Activated CD8-positive, alpha-beta T cell treated with anti-CD3 and anti-CD28 coated beads for 36 hours (primary cell): ENCODE results near the gene VANGL2. TPM values are rescaled to one million over a fixed set of nuclear protein-coding genes. Genes with fewer than 3 reads are reported as not detected.

Experiments used
- ATAC-seq: fragments of 200-7000 bp; cut with Tn5 transposase; one replicate; pipeline ENCODE4 v1.10.0; 2021; ENCODE audit warnings: mild to moderate bottlenecking, moderate library complexity
- CTCF ChIA-PET: fragments of 350-600 bp; sonication (Branson Sonifier 250); formaldehyde crosslinking; loops from one replicate; lab custom pipeline; 2021; ENCODE audit warnings: antibody characterized with exemption; lab: Charles Lee
- POLR2A ChIA-PET: fragments of 350-600 bp; sonication (Branson Sonifier 250); formaldehyde crosslinking; loops from one replicate; lab custom pipeline; 2021; ENCODE audit warnings: antibody characterized with exemption; lab: Charles Lee
- DNase-seq: peaks from one replicate; pipeline ENCODE4 v3.0.0-alpha.2; 2020
- H3K27ac Mint-ChIP-seq: one replicate; pipeline ENCODE4 v1.8.0; 2021; ENCODE audit warnings: mild to moderate bottlenecking, mixed read lengths
- H3K27me3 Mint-ChIP-seq: one replicate; pipeline ENCODE4 v1.8.0; 2021; ENCODE audit warnings: mixed read lengths
- H3K36me3 Mint-ChIP-seq: one replicate; pipeline ENCODE4 v1.8.0; 2021; ENCODE audit warnings: low read depth, mixed read lengths
- H3K4me1 Mint-ChIP-seq: one replicate; pipeline ENCODE4 v1.8.0; 2021; ENCODE audit warnings: low read depth, mixed read lengths
- H3K4me3 Mint-ChIP-seq: one replicate; pipeline ENCODE4 v1.8.0; 2021; ENCODE audit warnings: mild to moderate bottlenecking, moderate library complexity, mixed read lengths
- H3K9me3 Mint-ChIP-seq: one replicate; pipeline ENCODE4 v1.8.0; 2021; ENCODE audit warnings: mixed read lengths
- CTCF ChIP-seq: fragments of 200-600 bp; IDR thresholded peaks from one replicate; pipeline ENCODE4 v1.8.0; 2022; ENCODE audit warnings: antibody characterized with exemption, mild to moderate bottlenecking
- intact Hi-C: fragments of 100-400 bp; cut with micrococcal nuclease; formaldehyde crosslinking; loops from one replicate; pipeline ENCODE4 v1.10.0; 2022
- total RNA-seq, 2 experiments: library from RNA; stranded (reverse); gene quantifications; one replicate each; pipeline ENCODE4 v1.2.3, GENCODE V29; 2021

The VANGL2 gene
- total RNA-seq, 2 experiments from 2014 or later = 0.16 to 0.40 TPM

- no peak for ATAC-seq
- no peaks in the 10 kb centered on the region for H3K4me1 Mint-ChIP-seq
- DNase-seq = no peak
- H3K4me3 Mint-ChIP-seq = no peak overlapping the region
- no peak for TF ChIP-seq CTCF
- intact Hi-C loops = no loop called here
- ChIA-PET CTCF (interaction anchor here (0.7 to 8.6 kb wide), 5 partner anchors 9 to 282 kb away, joined by 3 to 41 read pairs (median 6); no protein-coding TSS in a partner anchor), POLR2A (interaction anchor here (1.0 to 1.2 kb wide), 3 partner anchors 7 to 240 kb away, joined by 3 read pairs; no protein-coding TSS in a partner anchor)
- no peaks in the 10 kb centered on the region for H3K9me3 Mint-ChIP-seq
- H3K36me3 Mint-ChIP-seq = no peaks in the 10 kb centered on the region
- no peak overlapping the region for H3K27ac Mint-ChIP-seq
- H3K27me3 Mint-ChIP-seq = no peaks in the 10 kb centered on the region
Observed at GRCh38 chr1:160367934-160368923, 32.1 kb upstream of the VANGL2 start.

DNA sequence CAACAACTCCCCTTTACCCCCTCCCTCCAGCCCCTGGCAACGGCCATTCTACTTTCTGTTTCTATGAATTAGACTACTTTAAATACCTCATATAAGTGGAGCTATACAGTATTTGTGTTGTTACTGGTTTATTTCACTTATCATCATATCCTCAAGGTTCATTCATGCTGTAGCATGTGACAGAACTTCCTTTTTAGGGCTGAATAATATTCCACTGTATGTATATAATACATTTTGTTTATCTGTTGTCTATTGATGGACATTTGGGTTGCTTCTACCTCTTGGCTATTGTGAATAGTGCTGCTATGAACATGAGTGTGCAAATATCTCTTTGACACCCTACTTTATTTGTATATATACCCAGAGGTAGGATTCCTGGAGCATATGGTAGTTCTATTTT is 31.3 kb upstream of the VANGL2 start:
- no peak for TF ChIP-seq CTCF
- ChIA-PET CTCF (no interaction called here), POLR2A (interaction anchor here (1.2 kb wide), 1 partner anchor 12 kb away, joined by 3 read pairs; no protein-coding TSS in a partner anchor)
- no peak overlapping the region for H3K27ac Mint-ChIP-seq
- H3K4me3 Mint-ChIP-seq = no peak overlapping the region
- no peaks in the 10 kb centered on the region for H3K27me3 Mint-ChIP-seq
- H3K9me3 Mint-ChIP-seq = no peaks in the 10 kb centered on the region
- H3K4me1 Mint-ChIP-seq = no peaks in the 10 kb centered on the region
- DNase-seq = no peak
- intact Hi-C loops = no loop called here
- H3K36me3 Mint-ChIP-seq = no peaks in the 10 kb centered on the region
- ATAC-seq = no peak

GRCh38 chr1:160370561-160371345 is 29.6 kb upstream of the VANGL2 start:
- ChIA-PET CTCF (interaction anchor here (1.2 to 6.9 kb wide), 3 partner anchors 80 to 285 kb away, joined by 3 to 66 read pairs (median 6); no protein-coding TSS in a partner anchor), POLR2A (interaction anchor here (0.6 to 1.1 kb wide), 2 partner anchors 13 to 114 kb away, joined by 3 read pairs; no protein-coding TSS in a partner anchor)
- DNase-seq (no peak), ATAC-seq (no peak)
- Mint-ChIP-seq H3K27me3 (no peaks in the 10 kb centered on the region), H3K27ac (no peak overlapping the region), H3K4me1 (peaks cover 4% of the 10 kb centered on the region), H3K9me3 (no peaks in the 10 kb centered on the region), H3K36me3 (no peaks in the 10 kb centered on the region), H3K4me3 (no peak overlapping the region)
- no peak for TF ChIP-seq CTCF
- intact Hi-C loops = loop anchor here (10.0 kb wide), 1 partner anchor 176 kb away; the partner anchor contains the start of gene CASQ1

DNA sequence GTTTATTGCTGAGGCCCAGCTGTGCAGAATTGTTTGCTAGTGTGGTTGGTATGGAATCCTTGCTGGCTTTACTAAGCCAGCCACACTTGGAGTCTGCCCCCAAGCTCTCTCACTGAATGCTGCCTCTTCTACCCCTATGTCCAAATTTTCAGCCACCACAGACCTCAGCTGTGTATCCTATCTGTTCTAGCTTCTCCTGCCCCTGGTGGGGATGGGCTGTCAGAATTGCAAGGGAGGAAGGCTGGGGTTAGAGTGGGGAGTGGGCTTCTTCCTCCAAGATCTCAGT is 29.1 kb upstream of the VANGL2 start:
- Mint-ChIP-seq H3K27me3 (no peaks in the 10 kb centered on the region), H3K27ac (no peak overlapping the region), H3K9me3 (no peaks in the 10 kb centered on the region), H3K4me1 (peaks cover 9% of the 10 kb centered on the region), H3K36me3 (no peaks in the 10 kb centered on the region), H3K4me3 (no peak overlapping the region)
- POLR2A ChIA-PET = interaction anchor here (0.6 to 1.1 kb wide), 2 partner anchors 14 to 114 kb away, joined by 3 read pairs; no protein-coding TSS in a partner anchor
- CTCF ChIA-PET = interaction anchor here (1.2 to 6.9 kb wide), 3 partner anchors 80 to 286 kb away, joined by 3 to 66 read pairs (median 6); no protein-coding TSS in a partner anchor
- TF ChIP-seq CTCF = no peak
- ATAC-seq (no peak), DNase-seq (no peak)
- intact Hi-C loops = loop anchor here (10.0 kb wide), 1 partner anchor 176 kb away; the partner anchor contains the start of gene CASQ1
